GM21723 (cell line): Measurements from ENCODE around the gene STIMATE.

ENCODE experiments used
- ATAC-seq: cut with Tn5 transposase; IDR thresholded peaks from one replicate; pipeline ENCODE4 v1.9.1; 2021; ENCODE audit warnings: mild to moderate bottlenecking, moderate library complexity; ENCODE audit not compliant: unreplicated experiment

STIMATE gene

DNA sequence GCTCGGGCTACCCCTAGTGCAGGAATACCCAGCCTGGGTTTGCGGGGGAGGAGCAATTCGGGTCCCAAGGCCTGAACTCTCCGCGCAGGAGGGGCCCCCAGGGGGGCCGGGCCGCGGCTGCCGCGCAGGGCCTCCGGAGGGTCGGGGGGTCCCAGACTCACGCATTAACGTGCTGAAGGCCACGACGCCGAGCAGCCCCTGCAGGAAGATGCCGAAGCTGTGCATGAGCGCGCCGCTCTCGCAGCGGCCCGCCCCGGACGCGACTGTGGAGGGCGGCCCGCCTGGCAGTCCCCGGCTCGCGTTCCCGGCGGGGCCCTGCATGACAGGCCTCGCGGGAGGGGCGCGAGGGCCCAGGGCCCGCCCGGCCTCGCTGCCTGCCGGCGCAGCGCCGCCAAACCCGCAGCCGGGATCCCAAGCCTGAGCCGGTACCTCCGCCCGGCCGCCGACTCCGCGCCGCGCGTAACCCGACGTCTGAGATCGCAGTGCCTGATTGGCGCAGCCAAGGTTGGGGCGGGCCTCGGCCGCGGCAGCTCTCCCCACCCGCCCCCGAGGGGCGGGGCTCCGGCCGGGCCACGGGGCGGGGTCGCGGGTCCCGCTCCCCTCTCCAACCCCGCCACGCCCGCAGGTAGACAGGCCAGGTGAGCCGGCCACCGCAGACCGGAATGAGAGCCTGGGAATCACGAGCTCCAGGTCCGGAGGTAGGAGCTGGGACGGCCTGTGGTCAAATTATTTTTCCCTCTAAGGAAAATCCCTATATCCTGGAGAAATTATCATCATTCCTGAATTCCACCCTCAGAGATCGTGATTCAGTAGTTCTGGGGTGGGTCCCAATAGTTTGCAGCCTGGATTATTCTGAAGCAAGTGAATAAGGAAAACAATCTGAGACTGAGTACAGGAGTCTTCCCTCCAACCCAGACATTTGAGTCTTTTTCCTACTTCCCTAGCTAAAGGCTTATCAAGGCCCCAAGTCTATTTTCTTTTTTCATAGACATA lies at the start of gene STIMATE:
STIMATE (minus strand) TSS at position 419 of the 993 bp plus-strand sequence; CDS start at position 321, 98 bp downstream.
- ATAC-seq, result peak; percentile 93

DNA sequence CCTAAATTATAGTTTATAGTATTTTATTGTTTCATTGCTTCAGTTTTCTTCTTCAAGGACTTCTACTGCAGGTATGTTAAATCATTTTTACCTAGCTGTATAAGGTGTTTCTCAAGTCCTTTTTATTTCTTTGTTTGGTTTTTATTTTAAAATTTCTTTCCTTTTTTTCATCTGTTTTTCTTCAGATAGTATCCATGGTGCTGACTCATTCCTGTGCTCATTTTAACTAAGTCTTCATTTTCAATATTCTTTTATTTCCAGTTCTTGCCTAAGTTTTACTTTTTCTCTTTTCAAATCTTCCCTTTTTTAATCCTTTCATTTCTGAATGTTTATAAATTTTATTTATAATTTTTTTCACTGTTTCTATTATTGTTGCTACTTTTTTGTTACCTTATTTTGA lies 42.3 kb upstream of the STIMATE start:
- ATAC-seq, result no peak

DNA sequence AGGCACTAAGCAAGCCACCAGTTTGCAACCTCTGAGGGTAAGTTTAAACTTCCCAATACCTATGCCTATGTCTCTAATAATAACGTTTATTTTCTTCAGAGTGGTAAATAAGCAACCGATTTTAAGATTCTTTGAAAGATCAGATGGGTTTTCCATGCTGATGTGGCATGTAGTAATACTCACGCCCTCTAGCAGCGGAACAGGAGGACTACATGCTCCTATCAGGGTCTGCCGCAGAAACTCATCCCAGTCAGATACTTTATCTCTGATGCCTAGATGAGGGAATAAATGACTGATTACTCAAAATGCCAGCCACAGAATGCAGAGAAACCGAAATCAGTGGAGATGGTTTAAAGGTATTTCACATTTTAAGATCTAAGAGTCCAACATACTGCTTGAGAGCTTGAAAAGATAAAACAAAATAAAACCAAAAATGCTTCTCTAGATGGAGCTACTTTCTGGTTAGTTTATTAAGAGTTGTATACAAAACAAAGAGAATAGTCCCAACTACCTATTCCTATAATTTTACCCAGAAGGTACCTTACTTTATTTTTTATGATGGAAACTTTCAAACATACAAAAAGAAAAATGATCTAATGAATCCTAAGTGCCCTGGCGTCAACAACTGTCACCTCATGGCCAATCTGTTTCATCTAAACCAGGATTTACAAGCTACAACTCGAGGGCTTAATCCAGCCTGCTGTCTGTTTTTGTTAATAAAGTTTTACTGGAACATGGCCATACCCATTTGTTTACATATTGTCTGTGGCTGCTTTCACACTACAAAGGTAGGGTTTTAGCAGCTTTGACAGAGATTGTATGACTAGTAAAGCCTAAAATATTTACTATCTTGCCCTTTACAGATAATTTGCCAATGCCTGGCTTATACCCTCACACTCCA lies 37.5 kb upstream of the STIMATE start:
- peak; percentile 63 for ATAC-seq

DNA sequence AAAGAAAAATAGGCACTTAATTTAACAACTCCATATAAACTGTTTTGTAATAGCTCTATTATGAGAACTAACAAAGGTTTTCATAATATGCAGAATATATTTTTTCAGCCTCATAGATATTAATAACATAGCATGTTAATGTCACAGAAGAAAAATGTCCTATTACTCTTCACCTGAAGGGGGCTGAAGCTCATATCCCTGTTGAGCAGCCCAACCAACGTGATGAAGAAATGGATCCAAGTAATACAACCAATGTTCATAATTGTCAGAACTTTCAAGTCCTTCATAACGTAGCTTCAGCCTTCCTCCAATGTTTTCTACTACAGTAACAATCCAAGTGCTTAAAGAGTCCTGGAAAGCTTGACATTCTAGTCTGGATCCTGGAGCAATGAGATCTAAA lies 34.5 kb upstream of the STIMATE start:
- no peak for ATAC-seq

DNA sequence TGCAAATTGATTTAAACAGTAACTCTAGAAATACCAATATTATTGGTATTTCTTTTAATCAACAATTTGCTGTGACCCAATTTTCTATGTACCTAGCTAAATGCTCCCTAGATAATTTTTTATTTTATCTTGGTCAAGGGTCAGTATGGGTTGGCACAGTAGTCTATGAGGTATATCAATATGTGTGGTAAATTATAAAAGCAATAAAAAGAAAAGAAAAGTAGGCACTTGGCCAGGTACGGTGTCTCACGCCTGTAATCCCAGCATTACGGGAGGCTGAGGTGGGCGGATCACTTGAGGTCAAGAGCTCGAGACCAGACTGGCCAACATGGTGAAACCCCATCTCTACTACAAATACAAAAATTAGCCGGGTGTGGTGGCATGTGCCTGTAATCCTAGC lies 34.0 kb upstream of the STIMATE start:
- ATAC-seq, result no peak

DNA sequence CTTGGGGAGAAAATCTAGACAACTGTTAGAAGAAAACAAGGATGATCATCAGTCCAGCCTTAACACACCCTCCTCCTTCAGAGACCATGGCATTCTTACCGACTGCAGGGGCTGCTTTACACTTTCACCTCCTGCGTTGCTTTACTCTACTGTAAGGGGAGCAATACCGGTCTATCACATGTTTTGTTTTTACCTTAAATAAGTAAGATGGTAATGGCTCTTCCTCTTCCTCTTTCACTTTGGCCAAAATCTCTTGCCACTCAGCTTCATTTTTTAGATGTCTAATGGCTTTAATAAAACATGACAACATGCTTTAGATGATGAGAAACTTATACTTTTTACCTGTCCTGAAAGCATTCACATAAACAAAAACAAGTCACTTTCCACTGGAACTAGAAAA lies 33.4 kb upstream of the STIMATE start:
- no peak for ATAC-seq

DNA sequence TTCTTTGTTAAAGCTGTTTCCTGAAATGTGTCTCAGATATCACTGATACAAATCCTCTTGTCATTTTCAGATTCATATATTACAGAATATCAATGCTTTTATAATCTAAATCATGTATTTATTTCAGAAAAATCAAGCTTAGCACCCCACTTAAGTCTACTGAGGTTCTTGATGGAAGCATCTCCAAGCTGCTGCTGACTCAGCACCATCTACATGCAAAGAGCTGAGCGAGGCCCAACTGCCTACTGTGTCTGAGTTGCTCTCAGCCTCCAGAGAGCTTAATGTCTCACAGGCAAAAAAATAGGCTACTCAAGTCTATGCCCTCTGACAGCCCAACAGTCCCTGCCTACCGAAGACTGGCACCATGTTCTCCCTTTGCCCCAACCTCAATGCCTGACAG lies 29.2 kb upstream of the STIMATE start:
- ATAC-seq, result no peak

DNA sequence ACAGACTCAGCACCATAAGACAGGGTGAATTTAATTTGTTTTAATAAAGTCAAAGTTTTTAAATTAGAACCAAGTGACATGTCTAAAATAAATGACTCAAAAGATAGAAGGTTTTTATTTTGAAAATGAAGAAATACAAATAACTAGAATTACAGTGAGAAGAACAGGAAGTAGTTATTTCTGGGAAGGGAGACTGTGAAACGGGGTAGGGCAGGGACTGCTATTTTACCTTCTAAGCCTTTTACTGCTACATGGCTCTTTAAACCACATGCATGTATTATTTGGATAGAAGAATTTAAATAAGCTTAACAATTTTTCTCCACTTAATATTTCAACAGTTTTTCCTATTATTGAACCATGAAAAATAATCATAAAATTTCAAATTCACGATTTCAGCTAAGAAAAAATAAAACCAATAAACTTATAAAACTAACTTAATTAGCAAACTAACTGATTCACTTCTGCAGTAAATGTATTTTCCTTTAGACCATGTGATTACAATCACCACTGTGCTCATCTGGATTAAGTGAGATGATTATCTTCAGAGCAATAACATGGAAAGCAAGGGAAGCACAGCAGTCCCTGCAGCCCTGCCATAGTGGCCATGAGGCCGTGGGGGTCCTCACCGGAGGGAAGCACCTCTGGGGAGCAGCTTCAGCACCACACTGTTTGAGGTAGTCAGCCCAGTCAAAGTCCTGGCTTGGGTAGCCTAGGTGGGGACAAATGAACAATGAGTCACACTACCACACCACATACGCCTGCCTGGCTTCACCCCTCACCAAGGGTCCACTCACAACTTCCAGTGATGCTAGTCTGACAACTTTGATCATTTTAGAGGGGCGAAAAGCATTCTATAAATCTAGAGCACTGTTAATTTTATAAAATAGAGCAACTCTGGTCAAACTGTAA lies 28.3 kb upstream of the STIMATE start:
- ATAC-seq, result no peak

DNA sequence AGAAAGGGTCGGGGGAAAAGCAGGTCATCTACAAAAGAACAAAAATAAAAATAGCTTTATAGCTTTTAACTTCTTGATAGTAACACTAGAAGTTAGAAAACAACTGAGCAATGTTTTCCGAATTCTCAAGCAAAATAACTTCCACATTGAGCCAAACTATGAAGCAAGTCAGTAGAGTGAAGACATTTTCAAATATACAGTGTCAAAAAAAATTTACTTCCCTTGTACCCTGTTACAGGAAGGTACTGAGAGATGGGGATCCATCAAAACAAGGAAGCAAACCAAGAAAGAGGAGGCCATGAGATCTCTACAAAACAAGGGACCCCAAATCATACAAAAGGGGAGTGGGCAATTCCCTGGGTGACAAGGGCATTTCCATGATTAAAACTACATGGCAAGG lies 26.6 kb upstream of the STIMATE start:
- ATAC-seq, result no peak

DNA sequence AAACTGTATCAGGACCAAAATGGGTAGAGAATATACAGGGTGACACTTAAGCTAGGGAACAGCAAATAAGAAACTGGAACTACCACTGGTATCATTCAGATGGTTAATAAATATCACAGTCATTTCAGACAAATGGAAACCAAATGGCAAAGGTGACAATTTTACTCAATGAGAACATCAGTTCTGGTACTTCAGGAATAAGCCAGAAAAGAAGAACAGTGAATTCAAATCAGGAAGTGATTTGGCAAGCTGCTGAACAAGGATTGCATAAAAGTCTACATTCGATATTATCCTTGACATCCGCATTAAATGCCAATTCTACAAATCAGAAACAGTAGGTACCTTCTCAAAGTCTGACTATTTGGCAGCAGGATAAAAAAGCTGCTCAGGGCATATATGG lies 23.5 kb upstream of the STIMATE start:
- no peak for ATAC-seq

DNA sequence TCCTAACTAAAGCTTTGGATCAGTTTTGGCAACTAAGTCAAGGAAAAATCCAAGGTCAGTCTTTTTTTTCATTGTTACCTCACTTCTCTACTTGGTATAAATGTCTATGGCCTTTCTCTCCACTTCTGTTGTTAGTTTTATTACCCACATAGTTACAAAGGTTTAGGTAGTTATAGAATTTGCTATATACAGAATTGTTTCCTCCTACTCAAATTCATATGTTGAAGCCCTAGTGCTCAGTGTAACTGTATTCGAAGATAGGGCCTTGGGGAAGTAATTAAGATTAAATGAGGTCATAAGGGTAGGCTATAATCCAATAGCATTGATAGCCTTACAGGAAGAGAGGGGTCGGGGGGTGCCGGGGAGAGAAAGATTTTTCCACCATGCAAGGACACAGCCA lies 19.7 kb upstream of the STIMATE start:
- no peak for ATAC-seq

DNA sequence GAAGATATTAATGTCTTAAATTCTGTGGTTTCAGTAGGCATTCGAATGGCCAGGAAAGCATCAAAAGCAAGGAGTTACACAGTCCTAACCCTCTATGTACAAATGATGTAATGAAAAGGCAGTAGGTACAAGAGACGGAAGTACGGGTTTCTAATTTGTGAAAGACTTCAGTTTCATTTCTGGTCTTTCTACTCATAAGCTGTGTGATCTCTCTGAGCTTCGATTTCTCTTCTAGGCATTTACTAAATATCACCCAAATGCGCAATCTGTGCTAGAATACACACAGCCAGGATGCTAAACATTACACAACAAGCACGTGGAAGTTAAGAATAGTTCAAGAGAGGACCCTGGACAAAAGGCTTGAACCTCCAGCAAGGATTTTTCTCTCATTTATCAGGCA lies 17.9 kb upstream of the STIMATE start:
- no peak for ATAC-seq

DNA sequence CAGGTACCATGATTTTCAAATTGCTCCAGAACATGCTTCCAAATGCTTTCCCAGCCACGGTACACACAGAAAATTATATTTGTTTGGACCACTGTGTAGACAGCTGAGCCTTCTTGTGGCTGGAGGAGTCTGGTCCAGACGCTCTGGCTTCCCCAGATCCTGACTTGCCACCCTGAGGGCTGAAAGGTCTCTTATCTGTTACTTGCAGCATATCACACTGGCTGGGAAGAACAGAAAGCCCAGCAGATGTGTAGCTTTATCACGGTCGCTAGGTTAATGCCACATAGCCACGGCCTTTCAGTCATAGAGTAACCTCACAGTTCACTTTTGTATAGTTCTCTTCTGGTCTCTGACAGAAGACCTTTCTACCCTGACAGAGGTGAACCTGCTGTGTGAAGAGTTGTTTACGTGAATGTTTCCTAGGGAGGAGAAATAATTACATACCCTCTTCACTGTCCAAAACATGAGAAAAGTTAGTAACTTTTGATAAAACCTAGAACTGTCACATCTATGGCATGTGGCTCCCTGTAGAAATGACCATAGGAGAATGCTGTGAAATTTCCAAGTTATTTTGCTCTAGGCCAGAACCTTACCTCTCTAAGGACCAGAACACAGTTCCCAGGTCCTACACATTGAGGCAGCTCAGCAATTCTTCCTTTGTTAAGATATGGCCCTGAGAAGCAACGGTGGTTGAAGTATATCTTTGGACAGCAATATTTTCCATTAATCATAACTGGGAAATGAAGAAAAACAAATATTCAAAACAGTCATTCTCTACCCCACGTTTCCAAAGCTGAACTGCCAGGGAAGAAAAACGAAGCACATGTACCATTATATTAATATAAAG lies 15.8 kb upstream of the STIMATE start:
- no peak for ATAC-seq

DNA sequence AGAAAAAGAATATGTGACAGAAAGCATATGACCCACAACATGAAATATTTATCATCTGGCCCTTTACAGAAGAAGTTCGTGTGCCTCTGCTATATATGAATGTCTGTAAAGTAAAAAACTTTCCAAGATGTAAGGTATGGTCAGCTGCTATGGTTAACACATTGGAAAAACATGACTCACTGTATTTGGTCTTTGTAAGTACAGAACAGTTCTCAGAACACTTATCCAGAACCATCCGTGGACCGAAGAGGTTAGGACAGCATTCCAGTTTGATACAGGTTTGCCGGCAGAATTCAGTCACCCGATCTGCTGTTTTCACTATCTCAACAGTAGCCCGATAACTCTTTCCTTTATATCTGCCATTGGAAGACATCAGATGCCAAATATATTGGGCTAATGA lies 13.5 kb upstream of the STIMATE start:
- ATAC-seq, result no peak

DNA sequence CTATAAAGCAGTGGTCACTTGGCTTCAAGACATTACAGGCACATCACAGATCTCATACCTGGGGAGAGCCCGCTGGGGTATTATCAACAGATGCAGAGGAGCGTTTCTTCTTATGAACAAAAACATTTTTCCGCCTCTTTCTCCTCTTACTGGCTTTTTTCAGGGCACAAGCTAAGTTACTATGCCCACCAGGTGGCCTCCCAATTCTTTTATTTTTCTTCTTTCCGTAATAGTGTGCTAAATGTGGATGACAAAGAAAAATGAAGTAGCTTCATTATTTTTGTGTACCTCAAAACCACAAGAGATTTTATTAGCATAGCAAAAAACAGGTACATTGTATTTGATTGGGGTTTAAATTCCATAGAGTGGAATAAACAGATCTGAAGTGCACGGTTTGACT lies 10.1 kb upstream of the STIMATE start:
- ATAC-seq, result no peak

DNA sequence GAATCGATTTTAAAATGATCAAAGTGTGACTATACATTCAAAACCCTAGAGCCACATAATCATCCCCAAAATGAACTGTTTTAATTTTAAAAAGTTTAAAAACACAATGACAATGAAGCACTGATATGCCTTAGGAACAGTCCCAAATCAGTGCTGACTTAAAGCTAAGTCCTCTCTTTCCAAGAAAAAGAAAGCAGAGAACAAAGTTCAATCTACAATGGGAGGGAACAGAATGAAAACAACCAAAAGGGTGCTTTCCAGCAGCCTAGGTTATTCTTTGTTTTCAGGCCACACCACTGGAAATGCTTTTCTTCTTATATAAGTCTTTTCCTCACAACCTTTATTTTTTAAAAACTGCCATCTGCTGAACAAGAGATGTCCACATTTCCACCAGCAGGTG lies 7.2 kb upstream of the STIMATE start:
- no peak for ATAC-seq

DNA sequence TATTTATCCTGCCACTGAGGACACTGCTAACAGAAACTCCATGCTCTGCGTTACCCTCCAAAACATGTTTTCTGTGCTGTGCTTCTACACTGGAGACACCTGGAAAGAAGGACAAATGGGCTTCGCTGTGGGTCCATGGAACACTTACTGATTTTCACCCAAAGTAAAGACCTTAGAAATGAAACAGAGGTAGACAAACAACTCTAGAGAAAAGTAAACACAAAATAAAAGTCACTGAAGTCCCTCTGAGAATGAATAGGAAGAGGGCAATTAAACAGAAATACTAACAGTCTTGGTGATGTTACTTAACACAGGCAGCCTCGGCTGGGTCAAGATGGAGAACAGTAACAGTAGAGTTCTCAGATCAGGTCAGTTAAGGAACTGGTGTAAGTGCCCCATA lies 6.7 kb upstream of the STIMATE start:
- ATAC-seq, result no peak

DNA sequence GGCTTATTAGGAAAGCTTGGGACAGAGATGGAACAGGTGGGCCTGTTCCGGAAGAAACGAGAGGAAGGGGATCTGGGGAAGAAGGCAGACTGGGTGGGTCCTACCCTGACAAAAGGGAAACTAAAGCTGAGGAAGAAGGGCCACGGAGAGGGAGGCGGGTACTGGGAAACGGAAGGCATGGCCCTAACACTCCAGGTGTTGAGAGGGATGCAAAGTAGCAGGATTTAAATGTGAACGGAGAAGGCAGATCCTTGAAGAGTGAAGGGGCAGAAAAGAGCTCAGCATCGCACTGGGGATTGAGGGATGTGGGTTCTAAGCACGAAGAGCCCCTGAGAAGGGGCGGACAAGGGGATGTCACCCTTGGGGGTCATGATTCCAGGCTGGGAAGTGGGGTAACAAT lies 735 bp downstream of the STIMATE start:
- no peak for ATAC-seq

DNA sequence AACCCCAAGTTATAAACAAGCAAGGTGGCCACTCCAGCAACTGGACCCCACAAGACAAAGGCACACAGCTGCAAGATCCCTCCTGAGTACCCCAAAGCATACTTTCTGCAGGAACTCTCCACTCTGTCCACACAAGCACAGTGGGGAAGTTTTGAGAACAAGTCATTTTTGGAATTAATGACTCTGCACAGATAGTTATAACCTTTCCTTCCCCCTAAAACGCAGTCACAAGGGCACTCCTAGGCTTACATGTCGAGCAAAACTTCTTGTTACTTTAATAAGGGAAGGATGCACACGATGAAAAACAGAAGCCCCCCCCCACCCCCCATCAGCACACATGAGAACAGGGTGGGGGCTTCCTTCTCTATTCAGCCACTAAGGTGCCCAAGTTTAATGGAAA lies 1.2 kb downstream of the STIMATE start:
- no peak for ATAC-seq

DNA sequence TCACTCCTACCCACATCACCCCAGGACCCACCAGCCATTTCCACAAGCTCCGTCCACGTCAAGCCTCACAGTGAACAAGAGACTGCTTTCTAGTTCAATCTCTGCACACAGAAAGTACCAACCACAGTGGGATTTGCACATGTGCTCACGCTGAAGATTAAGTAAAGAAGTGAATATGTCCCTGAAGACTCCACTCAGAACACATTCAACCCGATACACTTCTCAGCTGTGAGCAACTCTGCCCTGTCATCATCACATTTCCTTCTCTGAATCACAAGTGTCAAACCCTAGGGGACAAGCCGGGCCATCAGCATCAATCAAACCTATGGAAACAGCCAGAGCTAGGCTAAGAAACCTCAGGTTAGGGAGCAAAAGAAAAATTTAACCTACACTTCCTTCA lies 1.9 kb downstream of the STIMATE start:
- no peak for ATAC-seq
